Gastrocnemius medialis (tissue), 4 donors: ENCODE measurements around the gene CUL4B. TPM values are rescaled to one million over a fixed set of nuclear protein-coding genes. Genes with fewer than 3 reads are reported as not detected.
"Not testable (repeated sequence)": the region's sequence is repeated elsewhere in the genome, so short reads cannot be mapped to it uniquely, and the experiment has no call there.

Experiments
- ATAC-seq, 2 donors: fragments of 150-250 bp; one replicate each; pipeline ENCODE4 v1.9.1; 2016
- DNase-seq, 2 donors: peaks; one replicate each; pipeline ENCODE4 v3.0.0-alpha.2; 2019
- H3K27ac ChIP-seq, 4 donors: fragments of 200-600 bp; sonication (generic); 1 replicate in 1 of 4; 2 replicates in 3 of 4; pipeline ENCODE4 v1.5.1; 2016 to 2018; ENCODE audit warnings: mild to moderate bottlenecking in 2 of 4, moderate library complexity in 1 of 4
- H3K27me3 ChIP-seq, 3 donors: fragments of 200-600 bp; sonication (generic) in 2 of 3; 1 replicate in 1 of 3; 2 replicates in 2 of 3; pipeline versions ENCODE4 v1.5.1 to v1.6.0; 2016 to 2019; ENCODE audit warnings: mild to moderate bottlenecking in 1 of 3, moderate library complexity in 1 of 3
- H3K36me3 ChIP-seq, 2 donors: fragments of 200-600 bp; sonication (generic) in 1 of 2; one replicate each; pipeline ENCODE4 v1.5.1; 2017 to 2018
- H3K4me1 ChIP-seq, 2 donors: fragments of 200-600 bp; sonication (generic) in 1 of 2; one replicate each; pipeline ENCODE4 v1.5.1; 2016 to 2017; ENCODE audit warnings: mild to moderate bottlenecking in 2 of 2
- H3K4me3 ChIP-seq, 4 donors: fragments of 200-600 bp; sonication (generic) in 3 of 4; 1 replicate in 1 of 4; 2 replicates in 3 of 4; pipeline ENCODE4 v1.5.1; 2016 to 2019; ENCODE audit warnings: mild to moderate bottlenecking in 2 of 4
- H3K9me3 ChIP-seq, 3 donors: fragments of 200-600 bp; sonication (generic) in 2 of 3; 1 replicate in 1 of 3; 2 replicates in 2 of 3; pipeline ENCODE4 v1.5.1; 2016 to 2019
- POLR2A ChIP-seq, 2 donors: fragments of 450-650 bp; IDR thresholded peaks; one replicate each; pipeline ENCODE4 v1.6.1; 2017; ENCODE audit warnings: antibody characterized with exemption in 2 of 2, mild to moderate bottlenecking in 2 of 2, moderate library complexity in 2 of 2
- in situ Hi-C, 4 donors: fragments of 200-750 bp; cut with MboI; loops; one replicate each; pipeline versions ENCODE4 v1.15.0 to v1.8.0; 2017; ENCODE audit warnings: low sequenced_read_pairs in 4 of 4
- intact Hi-C: fragments of 100-400 bp; cut with DNase I; formaldehyde crosslinking; loops from one replicate; pipeline ENCODE4 v1.15.1; 2023; ENCODE audit warnings: low total_unique reads
- total RNA-seq, 4 donors: library from RNA; depleted of rRNA; stranded (reverse); fragments of >200 nt; gene quantifications; one replicate each; pipeline versions ENCODE4 v1.1.0 to v1.2.3, GENCODE V29; 2016
- TF ChIP-seq, protein P1 (sequence below), 5 experiments: fragments of 450-650 bp in 3 of 5; fragments of 200-600 bp in 2 of 5; sonication (generic) in 2 of 5; IDR thresholded peaks in 4 of 5; conservative IDR thresholded peaks in 1 of 5; 1 replicate in 4 of 5; 2 replicates in 1 of 5; pipeline ENCODE4 v1.5.1; 2016 to 2019; ENCODE audit warnings: antibody characterized with exemption in 5 of 5, mild to moderate bottlenecking in 3 of 5, moderate library complexity in 3 of 5

The CUL4B gene
- total RNA-seq, 4 donors from 2014 or later: 10.1 to 14.6 (median 11.9) TPM

DNA sequence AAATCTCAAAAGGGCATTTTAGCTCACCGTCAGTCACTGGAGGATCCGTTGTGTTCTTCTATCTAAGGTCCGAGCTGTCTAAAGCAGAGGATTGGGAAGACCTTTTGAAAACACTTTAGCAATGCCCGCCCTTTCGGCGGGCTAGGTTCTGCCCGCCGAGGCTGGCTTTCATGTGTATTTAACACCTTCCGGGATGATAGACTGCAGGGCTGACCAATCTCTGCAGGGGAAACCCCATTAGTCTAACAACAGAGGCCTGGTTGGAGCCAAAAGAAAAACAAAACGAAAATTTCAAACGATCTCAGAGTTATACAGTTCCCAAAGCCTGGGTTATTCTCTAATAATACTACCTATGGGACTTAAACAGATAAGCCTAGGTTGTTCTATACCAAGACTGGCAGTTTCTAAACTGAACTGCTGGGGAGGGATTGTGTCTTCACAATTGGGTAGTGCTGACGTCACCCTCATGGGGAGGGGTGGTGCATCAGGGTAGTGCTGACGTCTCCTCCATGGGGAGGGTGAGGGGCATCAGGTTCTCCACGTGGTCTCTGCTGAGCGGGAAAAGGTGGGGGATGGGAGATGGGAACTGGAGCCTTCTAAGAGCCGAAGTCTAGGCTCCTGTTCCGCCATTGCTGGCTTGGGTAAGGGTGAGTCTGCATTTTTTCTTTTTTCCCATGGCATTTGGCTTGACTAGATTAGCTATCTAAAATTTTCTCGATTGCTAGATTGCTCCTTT is 14.8 kb upstream of the CUL4B start:
- Histone ChIP-seq H3K27ac (no peak overlapping the region), H3K36me3 (no peaks in the 10 kb centered on the region), H3K4me1 (no peaks in the 10 kb centered on the region), H3K4me3 (no peak overlapping the region), H3K9me3 (no peaks in the 10 kb centered on the region), H3K27me3 (no peaks in the 10 kb centered on the region)
- intact Hi-C loops (no loop called here), in situ Hi-C loops (no loop called here)
- TF ChIP-seq POLR2A (IDR thresholded peaks at IDR 0.05): no peak
- TF ChIP-seq, protein P1, sequence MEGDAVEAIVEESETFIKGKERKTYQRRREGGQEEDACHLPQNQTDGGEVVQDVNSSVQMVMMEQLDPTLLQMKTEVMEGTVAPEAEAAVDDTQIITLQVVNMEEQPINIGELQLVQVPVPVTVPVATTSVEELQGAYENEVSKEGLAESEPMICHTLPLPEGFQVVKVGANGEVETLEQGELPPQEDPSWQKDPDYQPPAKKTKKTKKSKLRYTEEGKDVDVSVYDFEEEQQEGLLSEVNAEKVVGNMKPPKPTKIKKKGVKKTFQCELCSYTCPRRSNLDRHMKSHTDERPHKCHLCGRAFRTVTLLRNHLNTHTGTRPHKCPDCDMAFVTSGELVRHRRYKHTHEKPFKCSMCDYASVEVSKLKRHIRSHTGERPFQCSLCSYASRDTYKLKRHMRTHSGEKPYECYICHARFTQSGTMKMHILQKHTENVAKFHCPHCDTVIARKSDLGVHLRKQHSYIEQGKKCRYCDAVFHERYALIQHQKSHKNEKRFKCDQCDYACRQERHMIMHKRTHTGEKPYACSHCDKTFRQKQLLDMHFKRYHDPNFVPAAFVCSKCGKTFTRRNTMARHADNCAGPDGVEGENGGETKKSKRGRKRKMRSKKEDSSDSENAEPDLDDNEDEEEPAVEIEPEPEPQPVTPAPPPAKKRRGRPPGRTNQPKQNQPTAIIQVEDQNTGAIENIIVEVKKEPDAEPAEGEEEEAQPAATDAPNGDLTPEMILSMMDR (IDR thresholded peaks at IDR 0.05 in 4 of 5, conservative IDR thresholded peaks at IDR 0.05 in 1 of 5): no peak
- DNase-seq: no peak
- no peak for ATAC-seq

DNA sequence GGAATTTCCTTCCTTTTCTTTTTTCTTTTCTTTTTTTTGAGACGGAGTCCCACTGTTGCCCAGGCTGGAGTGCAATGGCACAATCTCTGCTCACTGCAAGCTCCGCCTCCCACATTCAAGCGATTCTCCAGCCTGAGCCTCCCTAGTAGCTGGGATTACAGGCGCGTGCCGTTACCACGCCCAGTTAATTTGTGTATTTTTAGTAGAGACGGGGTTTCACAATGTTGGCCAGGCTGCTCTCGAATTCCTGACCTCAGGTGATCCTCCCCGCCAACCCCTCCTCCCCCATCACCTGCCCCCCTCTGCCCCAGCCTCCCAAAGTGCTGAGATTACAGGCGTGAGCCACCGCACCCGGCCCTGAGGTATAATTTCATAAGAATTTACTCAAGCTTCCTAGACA is 13.0 kb upstream of the CUL4B start:
- H3K9me3 ChIP-seq, ATAC-seq, in situ Hi-C loops, intact Hi-C loops, H3K4me1 ChIP-seq, H3K36me3 ChIP-seq, DNase-seq, H3K4me3 ChIP-seq, H3K27ac ChIP-seq, H3K27me3 ChIP-seq: not testable (repeated sequence)

DNA sequence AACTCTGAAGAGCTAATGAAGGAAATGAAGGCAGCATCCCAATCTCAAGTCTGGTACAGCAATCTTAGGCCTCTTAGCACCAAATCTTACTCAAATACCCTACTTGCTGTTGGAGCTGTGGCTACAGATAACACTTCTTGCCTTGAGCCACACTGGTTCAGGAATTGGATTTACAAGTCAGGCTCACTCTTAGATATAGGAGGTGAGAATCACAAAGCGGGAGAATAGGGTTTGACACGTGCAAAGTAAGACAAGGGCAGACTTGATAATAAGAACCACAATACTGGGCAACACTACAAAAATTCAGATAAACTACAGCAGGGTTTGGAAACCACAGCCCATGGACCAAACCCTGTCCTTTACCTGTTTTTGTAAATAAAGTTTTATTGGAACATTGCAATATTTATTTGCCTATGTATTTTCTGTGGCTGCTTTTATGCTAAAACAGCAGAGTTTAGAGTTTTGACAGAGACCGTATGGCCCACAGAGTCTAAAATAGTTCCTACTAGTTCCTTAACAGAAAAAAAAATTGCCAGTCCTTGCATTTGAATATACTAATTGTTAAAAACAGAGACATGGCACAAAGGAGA is 9.3 kb upstream of the CUL4B start:
- no peak overlapping the region for H3K27ac ChIP-seq
- H3K4me1 ChIP-seq: no peaks in the 10 kb centered on the region
- no peaks in the 10 kb centered on the region for H3K36me3 ChIP-seq
- in situ Hi-C loops (no loop called here), intact Hi-C loops (no loop called here)
- TF ChIP-seq POLR2A (IDR thresholded peaks at IDR 0.05): no peak
- TF ChIP-seq, protein P1 (IDR thresholded peaks at IDR 0.05 in 4 of 5, conservative IDR thresholded peaks at IDR 0.05 in 1 of 5): no peak
- no peaks in the 10 kb centered on the region for H3K9me3 ChIP-seq
- no peak for ATAC-seq
- H3K4me3 ChIP-seq: no peak overlapping the region
- no peak for DNase-seq
- no peaks in the 10 kb centered on the region for H3K27me3 ChIP-seq

DNA sequence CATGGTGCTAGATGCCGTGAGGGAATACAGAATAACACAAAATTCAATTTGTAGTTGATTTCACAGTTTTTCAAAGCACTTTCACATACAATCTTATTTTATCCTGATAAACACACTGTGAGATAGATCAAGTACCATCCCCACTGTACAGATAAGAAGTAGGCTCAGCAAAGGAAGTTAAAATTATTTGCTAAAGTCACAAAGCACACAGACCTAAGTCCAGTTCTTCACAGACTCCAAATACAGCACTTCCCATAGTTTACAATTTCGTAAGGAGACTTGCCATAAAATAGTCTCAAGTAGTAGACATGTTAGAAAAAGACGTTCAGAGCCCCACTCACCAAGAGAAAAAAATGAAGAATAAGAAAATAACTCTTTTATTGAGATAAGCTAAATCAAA is 7.8 kb upstream of the CUL4B start:
- no peak for ATAC-seq
- Histone ChIP-seq H3K36me3 (no peaks in the 10 kb centered on the region), H3K9me3 (no peaks in the 10 kb centered on the region), H3K27me3 (no peaks in the 10 kb centered on the region), H3K27ac (no peak overlapping the region), H3K4me1 (no peaks in the 10 kb centered on the region), H3K4me3 (no peak overlapping the region)
- TF ChIP-seq, protein P1 (IDR thresholded peaks at IDR 0.05 in 4 of 5, conservative IDR thresholded peaks at IDR 0.05 in 1 of 5): no peak
- no peak for TF ChIP-seq POLR2A (IDR thresholded peaks at IDR 0.05)
- in situ Hi-C loops: no loop called here
- no peak for DNase-seq
- intact Hi-C loops: loop anchor here (10.0 kb wide), 1 partner anchor 1594 kb away; the partner anchor contains the start of gene LONRF3

DNA sequence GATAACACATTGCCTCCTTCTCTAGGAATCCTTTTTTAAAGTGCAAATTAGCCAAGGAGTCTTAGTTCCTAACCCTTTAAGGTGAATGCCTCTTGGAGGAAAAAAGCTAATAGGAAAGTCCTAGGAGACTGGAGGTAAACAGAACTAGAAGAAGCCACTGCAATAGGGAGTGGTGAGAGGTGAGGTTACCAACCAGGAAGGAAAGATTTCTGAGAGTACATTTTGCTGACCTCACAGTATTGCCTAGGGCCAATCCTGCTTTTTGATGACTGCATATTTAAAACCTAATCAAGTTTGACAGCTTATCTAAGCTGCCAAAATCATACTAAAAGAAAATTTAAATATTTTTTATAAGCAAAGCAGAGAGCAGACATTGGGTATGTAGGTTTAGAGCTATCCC is 7.3 kb upstream of the CUL4B start:
- in situ Hi-C loops (no loop called here), intact Hi-C loops (loop anchor here (10.0 kb wide), 1 partner anchor 1593 kb away; the partner anchor contains the start of gene LONRF3)
- Histone ChIP-seq H3K4me1 (no peaks in the 10 kb centered on the region), H3K36me3 (no peaks in the 10 kb centered on the region), H3K27me3 (no peaks in the 10 kb centered on the region), H3K4me3 (no peak overlapping the region), H3K9me3 (no peaks in the 10 kb centered on the region), H3K27ac (no peak overlapping the region)
- ATAC-seq (no peak), DNase-seq (no peak)
- TF ChIP-seq POLR2A (IDR thresholded peaks at IDR 0.05): no peak
- TF ChIP-seq, protein P1 (IDR thresholded peaks at IDR 0.05 in 4 of 5, conservative IDR thresholded peaks at IDR 0.05 in 1 of 5): no peak
